Measurements from ENCODE around the gene GID8. TPM values are rescaled to one million over a fixed set of nuclear protein-coding genes. Genes with fewer than 3 reads are reported as not detected.

GID8 gene
- total and polyA plus RNA-seq, 4 donors, result 10.2 to 23.6 (median 14.6) TPM

- TF ChIP-seq HNF4A (conservative IDR thresholded peaks at IDR 0.05), result no peak
- TF ChIP-seq RAD21 (IDR thresholded peaks at IDR 0.05), result no peak
- no peak for TF ChIP-seq FOXA1 (IDR thresholded peaks at IDR 0.05)
- no peak for TF ChIP-seq SP1 (IDR thresholded peaks at IDR 0.05)
- TF ChIP-seq TAF1 (conservative IDR thresholded peaks at IDR 0.05), result no peak
- no peak for TF ChIP-seq JUND (IDR thresholded peaks at IDR 0.05)
- no peak for TF ChIP-seq FOXA2 (IDR thresholded peaks at IDR 0.05)
Measured at GRCh38 chr20:62906647-62907375, 31.1 kb upstream of the GID8 start (continued).

GRCh38 chr20:62907384-62908317 lies 30.3 kb upstream of the GID8 start:
- Histone ChIP-seq H3K4me1 (ENCODE audit: control insufficient read depth in 4 of 4, insufficient read depth in 4 of 4, low read length in 3 of 4) (peaks cover 0 to 13% (median 4%) of the 10 kb centered on the region in 4 donors), H3K27ac (ENCODE audit: low read depth in 1 of 2, low read length in 2 of 2) (no peak overlapping the region), H3K9me3 (ENCODE audit: control insufficient read depth in 4 of 4, low read length in 3 of 4) (no peaks in the 10 kb centered on the region), H3K36me3 (ENCODE audit: control insufficient read depth in 4 of 4, insufficient read depth in 3 of 4, low read depth in 1 of 4, low read length in 3 of 4) (peaks cover 23 to 87% (median 68%) of the 10 kb centered on the region in 4 donors), H3K9ac (ENCODE audit: low read depth in 1 of 2, low read length in 2 of 2) (no peak overlapping the region), H3K4me3 (ENCODE audit: low read depth in 1 of 3, low read length in 3 of 3) (no peak overlapping the region), H3K27me3 (ENCODE audit: control insufficient read depth in 4 of 4, insufficient read depth in 4 of 4, low read length in 3 of 4) (no peaks in the 10 kb centered on the region)
- 78% methylated on average over 16 of the region's 16 CpGs for WGBS
- no peak for DNase-seq (ENCODE audit: low spot score)
- TF ChIP-seq CTCF (IDR thresholded peaks at IDR 0.05; ENCODE audit: low read depth, low read length, missing input control) (peak; percentile 40), FOXA1 (IDR thresholded peaks at IDR 0.05) (no peak), RAD21 (IDR thresholded peaks at IDR 0.05) (peak in 1 of 2 donors; percentile 53)

- Histone ChIP-seq H3K9me3 (ENCODE audit: control insufficient read depth in 4 of 4, low read length in 3 of 4) (no peaks in the 10 kb centered on the region), H3K4me3 (ENCODE audit: low read depth in 1 of 3, low read length in 3 of 3) (no peak overlapping the region), H3K9ac (ENCODE audit: low read depth in 1 of 2, low read length in 2 of 2) (no peak overlapping the region), H3K27me3 (ENCODE audit: control insufficient read depth in 4 of 4, insufficient read depth in 4 of 4, low read length in 3 of 4) (no peaks in the 10 kb centered on the region), H3K27ac (ENCODE audit: low read depth in 1 of 2, low read length in 2 of 2) (no peak overlapping the region), H3K4me1 (ENCODE audit: control insufficient read depth in 4 of 4, insufficient read depth in 4 of 4, low read length in 3 of 4) (peaks cover 1 to 22% (median 7%) of the 10 kb centered on the region in 4 donors), H3K36me3 (ENCODE audit: control insufficient read depth in 4 of 4, insufficient read depth in 3 of 4, low read depth in 1 of 4, low read length in 3 of 4) (peaks cover 18 to 82% (median 62%) of the 10 kb centered on the region in 4 donors)
- WGBS, result 90% methylated on average over 18 of the region's 18 CpGs
- no peak for DNase-seq (ENCODE audit: low spot score)
- TF ChIP-seq CTCF (IDR thresholded peaks at IDR 0.05; ENCODE audit: low read depth, low read length, missing input control), result no peak
- no peak for TF ChIP-seq TAF1 (conservative IDR thresholded peaks at IDR 0.05)
- no peak for TF ChIP-seq FOXA1 (IDR thresholded peaks at IDR 0.05)
- TF ChIP-seq GABPA (IDR thresholded peaks at IDR 0.05 in 1 of 2, conservative IDR thresholded peaks at IDR 0.05 in 1 of 2), result no peak
Measured at GRCh38 chr20:62908971-62909791, 28.8 kb upstream of the GID8 start.

Data from liver (tissue), 9 donors.